Activated naive CD4-positive, alpha-beta T cell treated with anti-CD3 and anti-CD28 coated beads, Interleukin-2, amount 50 U/mL, for 72 hours (primary cell): ENCODE data around the gene PLPPR5. TPM values are rescaled to one million over a fixed set of nuclear protein-coding genes. Genes with fewer than 3 reads are reported as not detected.

ENCODE experiments used
- ATAC-seq, 2 donors: fragments of 150-1000 bp; cut with Tn5 transposase; 2 replicates each; pipeline ENCODE4 v1.10.0; 2021; ENCODE audit warnings: mild to moderate bottlenecking in 2 of 2, moderate library complexity in 2 of 2
- DNase-seq, 2 donors: peaks; one replicate each; pipeline ENCODE4 v3.0.0; 2021 to 2022; ENCODE audit warnings: low spot score in 2 of 2
- H3K27ac Mint-ChIP-seq, 2 donors: one replicate each; pipeline ENCODE4 v1.8.0; 2022; ENCODE audit warnings: mild to moderate bottlenecking in 2 of 2, mixed read lengths in 2 of 2
- H3K36me3 Mint-ChIP-seq, 2 donors: one replicate each; pipeline ENCODE4 v1.8.0; 2022; ENCODE audit warnings: mixed read lengths in 2 of 2
- H3K9me3 Mint-ChIP-seq, 2 donors: one replicate each; pipeline ENCODE4 v1.8.0; 2022; ENCODE audit warnings: mixed read lengths in 2 of 2
- total RNA-seq, 2 donors: library from RNA; stranded (reverse); gene quantifications; one replicate each; pipeline ENCODE4 v1.2.3, GENCODE V29; 2022

Gene PLPPR5
- total RNA-seq, 2 donors from 2014 or later: not detected

DNA sequence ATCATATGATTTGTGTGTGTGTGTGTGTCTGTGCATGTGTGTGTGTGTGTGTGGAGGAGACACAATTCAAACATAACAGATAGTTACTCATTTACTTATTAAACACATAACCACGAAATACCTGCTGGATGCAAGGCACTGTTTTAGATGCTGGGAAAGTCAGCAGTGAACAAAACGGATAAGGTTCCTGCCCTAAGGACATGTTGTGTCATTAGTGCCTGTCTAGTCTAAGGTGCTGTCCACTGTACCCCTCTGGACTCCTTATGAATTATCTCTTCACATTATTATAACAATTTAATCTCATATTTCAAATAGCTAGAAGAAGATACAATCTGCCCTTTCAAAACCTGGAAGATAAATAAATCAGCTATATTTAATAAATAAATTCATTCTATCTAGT, 162.4 kb downstream of the PLPPR5 start:
- Mint-ChIP-seq H3K27ac (no peak overlapping the region), H3K9me3 (peaks cover 8 to 11% of the 10 kb centered on the region in 2 donors), H3K36me3 (peaks cover 0 to 6% of the 10 kb centered on the region in 2 donors)
- ATAC-seq (no peak), DNase-seq (no peak)
